PC-9 (cell line): Measurements from ENCODE around the gene BRAF.

Experiments
- EZH2 ChIP-seq: fragments of 200-600 bp; sonication (generic); IDR thresholded peaks from 2 replicates; pipeline ENCODE4 v1.8.0; 2017; ENCODE audit warnings: antibody characterized with exemption, low read depth
- TF ChIP-seq, protein P1 (sequence below): fragments of 200-600 bp; sonication (generic); conservative IDR thresholded peaks from 2 replicates; pipeline ENCODE4 v1.6.1; 2017; ENCODE audit warnings: mixed run types, antibody characterized with exemption, mild to moderate bottlenecking, moderate library complexity

DNA sequence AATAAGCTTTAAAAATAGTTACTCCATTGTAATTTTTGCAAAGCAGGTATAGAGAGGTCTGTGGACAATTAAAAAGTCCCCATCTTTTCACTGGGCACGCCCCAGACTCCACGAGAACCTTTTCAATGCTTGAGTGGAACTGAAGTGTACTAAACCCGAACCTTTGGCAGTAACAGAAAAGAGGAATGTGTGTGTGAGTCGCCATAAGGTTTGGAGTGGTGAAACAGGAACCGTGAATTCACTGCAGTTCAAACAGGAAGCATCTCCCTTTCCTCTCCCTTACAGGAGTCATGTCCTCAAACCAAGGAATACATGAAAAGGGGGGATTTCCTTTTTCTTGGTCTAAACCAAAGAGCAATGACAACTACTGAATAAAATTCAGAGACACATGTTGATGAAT, 205.0 kb downstream of the BRAF start:
- TF ChIP-seq, protein P1, sequence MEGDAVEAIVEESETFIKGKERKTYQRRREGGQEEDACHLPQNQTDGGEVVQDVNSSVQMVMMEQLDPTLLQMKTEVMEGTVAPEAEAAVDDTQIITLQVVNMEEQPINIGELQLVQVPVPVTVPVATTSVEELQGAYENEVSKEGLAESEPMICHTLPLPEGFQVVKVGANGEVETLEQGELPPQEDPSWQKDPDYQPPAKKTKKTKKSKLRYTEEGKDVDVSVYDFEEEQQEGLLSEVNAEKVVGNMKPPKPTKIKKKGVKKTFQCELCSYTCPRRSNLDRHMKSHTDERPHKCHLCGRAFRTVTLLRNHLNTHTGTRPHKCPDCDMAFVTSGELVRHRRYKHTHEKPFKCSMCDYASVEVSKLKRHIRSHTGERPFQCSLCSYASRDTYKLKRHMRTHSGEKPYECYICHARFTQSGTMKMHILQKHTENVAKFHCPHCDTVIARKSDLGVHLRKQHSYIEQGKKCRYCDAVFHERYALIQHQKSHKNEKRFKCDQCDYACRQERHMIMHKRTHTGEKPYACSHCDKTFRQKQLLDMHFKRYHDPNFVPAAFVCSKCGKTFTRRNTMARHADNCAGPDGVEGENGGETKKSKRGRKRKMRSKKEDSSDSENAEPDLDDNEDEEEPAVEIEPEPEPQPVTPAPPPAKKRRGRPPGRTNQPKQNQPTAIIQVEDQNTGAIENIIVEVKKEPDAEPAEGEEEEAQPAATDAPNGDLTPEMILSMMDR: no peak
- TF ChIP-seq EZH2: no peak
